Measurements from ENCODE around the gene ZGPAT. TPM values are rescaled to one million over a fixed set of nuclear protein-coding genes. Genes with fewer than 3 reads are reported as not detected.

The ZGPAT gene
- total RNA-seq, 4 donors from 2014 or later, result 29.1 to 346 (median 76.5) TPM

GRCh38 chr20:63693733-63694583, 13.9 kb upstream of the ZGPAT start:
- Histone ChIP-seq H3K27ac (no peak overlapping the region), H3K27me3 (no peaks in the 10 kb centered on the region), H3K4me3 (no peak overlapping the region), H3K36me3 (no peaks in the 10 kb centered on the region), H3K9me3 (no peaks in the 10 kb centered on the region), H3K4me1 (peaks cover 27 to 70% (median 56%) of the 10 kb centered on the region in 4 donors)
- in situ Hi-C loops (cut with MboI; ENCODE audit: low pct_ligation_motif_present in 1 of 4, low pct_unique_long_range_greater_than_20kb in 1 of 4, low sequenced_read_pairs in 3 of 4) (no loop called here), intact Hi-C loops (cut with DNase I; ENCODE audit: low total_unique reads) (no loop called here)
- no peak for TF ChIP-seq POLR2AphosphoS5 (IDR thresholded peaks at IDR 0.05)
- TF ChIP-seq POLR2A (IDR thresholded peaks at IDR 0.05), result no peak
- no peak for TF ChIP-seq EP300 (IDR thresholded peaks at IDR 0.05; ENCODE audit: low read depth)
- no peak for TF ChIP-seq CTCF (IDR thresholded peaks at IDR 0.05)
- no peak for DNase-seq
- 91 to 94% methylated on average over 4 to 21 of the region's 21 CpGs for WGBS, 2 donors (ENCODE audit: low coverage in 1 of 2)

GRCh38 chr20:63694584-63695423, 13.0 kb upstream of the ZGPAT start:
- Histone ChIP-seq H3K4me1 (peaks cover 27 to 63% (median 56%) of the 10 kb centered on the region in 4 donors), H3K4me3 (no peak overlapping the region), H3K9me3 (no peaks in the 10 kb centered on the region), H3K36me3 (no peaks in the 10 kb centered on the region), H3K27ac (no peak overlapping the region), H3K27me3 (no peaks in the 10 kb centered on the region)
- 80 to 97% methylated on average over 1 to 35 of the region's 37 CpGs for WGBS, 2 donors (ENCODE audit: low coverage in 1 of 2)
- in situ Hi-C loops (cut with MboI; ENCODE audit: low pct_ligation_motif_present in 1 of 4, low pct_unique_long_range_greater_than_20kb in 1 of 4, low sequenced_read_pairs in 3 of 4) (no loop called here), intact Hi-C loops (cut with DNase I; ENCODE audit: low total_unique reads) (no loop called here)
- no peak for DNase-seq
- no peak for TF ChIP-seq POLR2AphosphoS5 (IDR thresholded peaks at IDR 0.05)
- TF ChIP-seq POLR2A (IDR thresholded peaks at IDR 0.05), result no peak
- no peak for TF ChIP-seq EP300 (IDR thresholded peaks at IDR 0.05; ENCODE audit: low read depth)
- TF ChIP-seq CTCF (IDR thresholded peaks at IDR 0.05), result no peak

GRCh38 chr20:63695424-63696305, 12.2 kb upstream of the ZGPAT start:
- 71% methylated on average over 14 of the region's 25 CpGs; no CpG with 5 or more reads in 1 of the 2 donors for WGBS, 2 donors (ENCODE audit: low coverage in 1 of 2)
- Histone ChIP-seq H3K4me3 (no peak overlapping the region), H3K36me3 (no peaks in the 10 kb centered on the region), H3K27ac (peak overlapping the region in 1 of 4 donors; percentile 2), H3K9me3 (no peaks in the 10 kb centered on the region), H3K27me3 (no peaks in the 10 kb centered on the region), H3K4me1 (peaks cover 27 to 56% (median 49%) of the 10 kb centered on the region in 4 donors)
- TF ChIP-seq POLR2A (IDR thresholded peaks at IDR 0.05) (no peak), POLR2AphosphoS5 (IDR thresholded peaks at IDR 0.05) (peak in 1 of 3 donors; percentile 37), CTCF (IDR thresholded peaks at IDR 0.05) (no peak), EP300 (IDR thresholded peaks at IDR 0.05; ENCODE audit: low read depth) (no peak)
- in situ Hi-C loops (cut with MboI; ENCODE audit: low pct_ligation_motif_present in 1 of 4, low pct_unique_long_range_greater_than_20kb in 1 of 4, low sequenced_read_pairs in 3 of 4), result no loop called here
- intact Hi-C loops (cut with DNase I; ENCODE audit: low total_unique reads), result no loop called here
- no peak for DNase-seq

Measured in transverse colon (tissue), 4 donors.